ENCODE measurements around the gene ZNRF4.

- TF ChIP-seq, protein P1, sequence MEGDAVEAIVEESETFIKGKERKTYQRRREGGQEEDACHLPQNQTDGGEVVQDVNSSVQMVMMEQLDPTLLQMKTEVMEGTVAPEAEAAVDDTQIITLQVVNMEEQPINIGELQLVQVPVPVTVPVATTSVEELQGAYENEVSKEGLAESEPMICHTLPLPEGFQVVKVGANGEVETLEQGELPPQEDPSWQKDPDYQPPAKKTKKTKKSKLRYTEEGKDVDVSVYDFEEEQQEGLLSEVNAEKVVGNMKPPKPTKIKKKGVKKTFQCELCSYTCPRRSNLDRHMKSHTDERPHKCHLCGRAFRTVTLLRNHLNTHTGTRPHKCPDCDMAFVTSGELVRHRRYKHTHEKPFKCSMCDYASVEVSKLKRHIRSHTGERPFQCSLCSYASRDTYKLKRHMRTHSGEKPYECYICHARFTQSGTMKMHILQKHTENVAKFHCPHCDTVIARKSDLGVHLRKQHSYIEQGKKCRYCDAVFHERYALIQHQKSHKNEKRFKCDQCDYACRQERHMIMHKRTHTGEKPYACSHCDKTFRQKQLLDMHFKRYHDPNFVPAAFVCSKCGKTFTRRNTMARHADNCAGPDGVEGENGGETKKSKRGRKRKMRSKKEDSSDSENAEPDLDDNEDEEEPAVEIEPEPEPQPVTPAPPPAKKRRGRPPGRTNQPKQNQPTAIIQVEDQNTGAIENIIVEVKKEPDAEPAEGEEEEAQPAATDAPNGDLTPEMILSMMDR (tag by site-specific recombination; IDR thresholded peaks at IDR 0.05), result no peak
- TF ChIP-seq ZNF274 (IDR thresholded peaks at IDR 0.05; ENCODE audit: low read length), result no peak
- no peak for TF ChIP-seq ZNF274 (tag by site-specific recombination; IDR thresholded peaks at IDR 0.05; ENCODE audit: borderline replicate concordance)
- no peak for TF ChIP-seq ZNF830 (tag by site-specific recombination; IDR thresholded peaks at IDR 0.05; ENCODE audit: low read depth)
- no peak for TF ChIP-seq ZNF404 (tag by site-specific recombination; IDR thresholded peaks at IDR 0.05)
- TF ChIP-seq GLIS1 (tag by site-specific recombination; IDR thresholded peaks at IDR 0.05), result no peak
- no peak for TF ChIP-seq ZNF776 (tag by site-specific recombination; IDR thresholded peaks at IDR 0.05; ENCODE audit: borderline replicate concordance)
- no peak for TF ChIP-seq YY1 (tag by site-specific recombination; IDR thresholded peaks at IDR 0.05)
Measured at GRCh38 chr19:5407356-5407755, 47.9 kb upstream of the ZNRF4 start.

Data from HEK293 (cell line).